Fibroblast of lung (primary cell): ENCODE results near the gene NCKAP5. TPM values are rescaled to one million over a fixed set of nuclear protein-coding genes. Genes with fewer than 3 reads are reported as not detected.

ENCODE experiments used
- DNase-seq, 2 donors: peaks; one replicate each; pipeline versions ENCODE4 v3.0.0 to v3.0.0-alpha.2; 2010; ENCODE audit warnings: low read depth in 2 of 2
- H2AFZ ChIP-seq: 2 replicates; pipeline ENCODE4 v1.5.1; 2012; ENCODE audit warnings: low read length, control low read depth, inconsistent platforms
- H3K27ac ChIP-seq: 2 replicates; pipeline ENCODE4 v1.5.1; 2011; ENCODE audit warnings: low read length, control low read depth; ENCODE audit not compliant: insufficient read depth
- H3K27me3 ChIP-seq: 2 replicates; pipeline ENCODE4 v1.5.1; 2011; ENCODE audit warnings: mild to moderate bottlenecking, low read length; ENCODE audit not compliant: control insufficient read depth, insufficient read depth
- H3K36me3 ChIP-seq: 2 replicates; pipeline ENCODE4 v1.5.1; 2011; ENCODE audit warnings: low read length; ENCODE audit not compliant: control insufficient read depth, insufficient read depth
- H3K4me1 ChIP-seq: 2 replicates; pipeline ENCODE4 v1.5.1; 2011; ENCODE audit warnings: low read length; ENCODE audit not compliant: control insufficient read depth, insufficient read depth; ENCODE audit errors: extremely low read depth
- H3K4me2 ChIP-seq: 2 replicates; pipeline ENCODE4 v1.5.1; 2011; ENCODE audit warnings: low read length, control low read depth; ENCODE audit not compliant: insufficient read depth; ENCODE audit errors: extremely low read depth
- H3K4me3 ChIP-seq, 4 experiments: fragments of 200-600 bp in 1 of 4; sonication (generic) in 1 of 4; replicated peaks in 1 of 4; 2 replicates each; pipeline ENCODE4 v1.5.1; 2011 to 2016; ENCODE audit warnings: low read length in 4 of 4, low read depth in 3 of 4, mild to moderate bottlenecking in 3 of 4, control low read depth in 2 of 4, inconsistent platforms in 1 of 4, mixed read lengths in 1 of 4; ENCODE audit not compliant: insufficient read depth in 1 of 4; ENCODE audit errors: control extremely low read depth in 1 of 4
- H3K79me2 ChIP-seq: 2 replicates; pipeline ENCODE4 v1.5.1; 2012; ENCODE audit warnings: mild to moderate bottlenecking, low read length, inconsistent platforms; ENCODE audit not compliant: control insufficient read depth, insufficient read depth
- H3K9ac ChIP-seq: 2 replicates; pipeline ENCODE4 v1.5.1; 2011; ENCODE audit warnings: mild to moderate bottlenecking, low read length, control low read depth; ENCODE audit not compliant: insufficient read depth
- H3K9me3 ChIP-seq: 2 replicates; pipeline ENCODE4 v1.5.1; 2012; ENCODE audit warnings: low read depth, low read length; ENCODE audit not compliant: control insufficient read depth, insufficient read depth
- H4K20me1 ChIP-seq: 2 replicates; pipeline ENCODE4 v1.5.1; 2011; ENCODE audit warnings: low read length; ENCODE audit not compliant: control insufficient read depth, insufficient read depth; ENCODE audit errors: extremely low read depth
- EZH2 ChIP-seq: IDR thresholded peaks from 2 replicates; pipeline ENCODE4 v1.5.1; 2012; ENCODE audit warnings: low read length, control low read depth, mild to moderate bottlenecking; ENCODE audit errors: missing control alignments
- polyA plus RNA-seq, 2 donors: library from polyadenylated mRNA; depleted of rRNA in 1 of 2; stranded (reverse) in 1 of 2; unstranded in 1 of 2; fragments of >200 nt; gene quantifications; 2 replicates each; pipeline ENCODE4 v1.2.1, GENCODE V29; 2011 to 2012; ENCODE audit warnings: missing spikeins in 1 of 2
- total RNA-seq: library from RNA; depleted of rRNA; stranded (reverse); fragments of >200 nt; gene quantifications from 2 replicates; pipeline ENCODE4 v1.2.1, GENCODE V29; 2014
- TF ChIP-seq, protein P1 (sequence below), 2 donors: IDR thresholded peaks in 1 of 2; conservative IDR thresholded peaks in 1 of 2; 1 replicate in 1 of 2; 2 replicates in 1 of 2; pipeline ENCODE4 v1.5.1; 2011 to 2012; ENCODE audit warnings: low read length in 2 of 2, control low read depth in 1 of 2, inconsistent platforms in 1 of 2, low read depth in 1 of 2, mild to moderate bottlenecking in 1 of 2

Gene NCKAP5
- total and polyA plus RNA-seq, 2 donors (not counting 1 experiment from before 2014, with no cell fraction given): 2.6 to 6.2 TPM

DNA sequence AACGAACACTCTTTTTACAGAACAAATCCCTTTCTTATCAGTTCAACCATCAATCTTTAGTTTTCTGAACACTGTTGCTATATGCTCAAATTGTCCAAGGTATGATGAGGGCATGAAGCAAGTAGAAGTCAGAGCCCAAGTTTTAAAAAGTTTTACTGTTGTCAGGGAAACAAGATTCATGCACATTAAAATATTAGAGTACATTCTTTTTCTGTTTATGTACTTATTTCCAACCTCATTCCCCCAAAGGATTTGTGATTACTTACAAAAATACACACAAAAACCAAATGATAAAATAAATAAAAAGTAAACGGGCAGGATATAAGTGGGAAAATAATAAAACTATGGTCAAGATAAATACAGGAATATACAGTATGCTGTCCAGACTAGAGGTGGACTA, 15.4 kb downstream of the NCKAP5 start:
- H3K27ac ChIP-seq: no peak overlapping the region

DNA sequence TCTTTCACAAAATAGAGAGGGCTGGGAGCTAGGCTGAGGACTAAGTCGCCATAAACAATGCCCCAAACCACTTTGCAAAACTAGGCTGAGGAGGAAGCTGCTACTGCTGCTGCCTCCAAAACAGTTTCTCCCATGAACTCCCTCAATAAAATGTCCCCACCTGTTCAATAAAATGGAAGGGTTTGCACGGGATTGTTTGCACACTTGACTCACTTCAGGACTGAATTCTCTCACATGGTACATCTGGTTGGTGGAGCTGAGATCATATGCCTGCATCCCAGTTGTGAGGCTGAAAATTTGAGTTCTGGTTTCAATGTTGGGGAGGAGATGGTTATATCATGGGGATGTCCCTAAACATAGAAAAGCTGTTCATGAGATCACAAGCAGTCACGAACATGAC, 26.5 kb downstream of the NCKAP5 start:
- TF ChIP-seq, protein P1, sequence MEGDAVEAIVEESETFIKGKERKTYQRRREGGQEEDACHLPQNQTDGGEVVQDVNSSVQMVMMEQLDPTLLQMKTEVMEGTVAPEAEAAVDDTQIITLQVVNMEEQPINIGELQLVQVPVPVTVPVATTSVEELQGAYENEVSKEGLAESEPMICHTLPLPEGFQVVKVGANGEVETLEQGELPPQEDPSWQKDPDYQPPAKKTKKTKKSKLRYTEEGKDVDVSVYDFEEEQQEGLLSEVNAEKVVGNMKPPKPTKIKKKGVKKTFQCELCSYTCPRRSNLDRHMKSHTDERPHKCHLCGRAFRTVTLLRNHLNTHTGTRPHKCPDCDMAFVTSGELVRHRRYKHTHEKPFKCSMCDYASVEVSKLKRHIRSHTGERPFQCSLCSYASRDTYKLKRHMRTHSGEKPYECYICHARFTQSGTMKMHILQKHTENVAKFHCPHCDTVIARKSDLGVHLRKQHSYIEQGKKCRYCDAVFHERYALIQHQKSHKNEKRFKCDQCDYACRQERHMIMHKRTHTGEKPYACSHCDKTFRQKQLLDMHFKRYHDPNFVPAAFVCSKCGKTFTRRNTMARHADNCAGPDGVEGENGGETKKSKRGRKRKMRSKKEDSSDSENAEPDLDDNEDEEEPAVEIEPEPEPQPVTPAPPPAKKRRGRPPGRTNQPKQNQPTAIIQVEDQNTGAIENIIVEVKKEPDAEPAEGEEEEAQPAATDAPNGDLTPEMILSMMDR (conservative IDR thresholded peaks at IDR 0.05 in 1 of 2, IDR thresholded peaks at IDR 0.05 in 1 of 2; ENCODE audit: low read depth in 1 of 2, low read length in 2 of 2): no peak
- no peak for TF ChIP-seq EZH2
- DNase-seq: no peak
- Histone ChIP-seq H3K4me2 (no peak overlapping the region), H3K79me2 (no peaks in the 10 kb centered on the region), H4K20me1 (no peaks in the 10 kb centered on the region), H3K4me1 (no peaks in the 10 kb centered on the region), H3K27ac (no peak overlapping the region), H2AFZ (no peak overlapping the region), H3K36me3 (no peaks in the 10 kb centered on the region), H3K4me3 (no peak overlapping the region), H3K27me3 (no peaks in the 10 kb centered on the region), H3K9ac (no peak overlapping the region), H3K9me3 (no peaks in the 10 kb centered on the region)

More for the DNA sequence above, 15.4 kb downstream of the NCKAP5 start:
- Histone ChIP-seq H3K36me3 (no peaks in the 10 kb centered on the region), H3K27me3 (no peaks in the 10 kb centered on the region), H3K4me2 (no peak overlapping the region), H2AFZ (no peak overlapping the region), H3K9me3 (no peaks in the 10 kb centered on the region), H4K20me1 (no peaks in the 10 kb centered on the region), H3K4me3 (no peak overlapping the region), H3K79me2 (no peaks in the 10 kb centered on the region), H3K4me1 (peaks cover 3% of the 10 kb centered on the region), H3K9ac (no peak overlapping the region)
- TF ChIP-seq EZH2: no peak
- TF ChIP-seq, protein P1 (conservative IDR thresholded peaks at IDR 0.05 in 1 of 2, IDR thresholded peaks at IDR 0.05 in 1 of 2; ENCODE audit: low read depth in 1 of 2, low read length in 2 of 2): no peak
- DNase-seq: peak in 1 of 2 donors; percentile 3

DNA sequence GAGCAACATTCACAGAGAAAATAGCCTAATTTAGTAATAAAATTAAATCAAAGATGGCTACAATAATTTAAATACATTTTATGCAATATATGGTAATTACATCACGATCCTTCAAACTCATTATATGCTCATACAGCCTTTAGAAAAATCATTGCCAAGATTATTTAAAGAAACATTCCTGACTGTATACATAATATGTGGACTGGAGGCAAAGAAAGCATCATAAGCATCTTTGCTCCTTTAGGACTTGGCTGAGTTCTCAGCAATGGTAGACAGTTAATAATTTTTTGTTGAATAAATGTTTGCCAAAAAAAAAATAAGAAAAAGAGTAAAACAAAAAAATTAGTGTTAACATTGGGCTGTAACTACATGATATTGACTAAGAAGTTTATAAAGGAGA, 26.9 kb downstream of the NCKAP5 start:
- peak in 1 of 2 donors; percentile 74 for DNase-seq
- H3K27ac ChIP-seq: no peak overlapping the region
- H3K9ac ChIP-seq: no peak overlapping the region
- no peaks in the 10 kb centered on the region for H3K4me1 ChIP-seq
- TF ChIP-seq, protein P1 (conservative IDR thresholded peaks at IDR 0.05 in 1 of 2, IDR thresholded peaks at IDR 0.05 in 1 of 2; ENCODE audit: low read depth in 1 of 2, low read length in 2 of 2): no peak
- TF ChIP-seq EZH2: no peak
- no peaks in the 10 kb centered on the region for H3K79me2 ChIP-seq
- H4K20me1 ChIP-seq: no peaks in the 10 kb centered on the region
- H3K4me3 ChIP-seq: no peak overlapping the region
- no peaks in the 10 kb centered on the region for H3K36me3 ChIP-seq
- H3K9me3 ChIP-seq: no peaks in the 10 kb centered on the region
- H3K27me3 ChIP-seq: no peaks in the 10 kb centered on the region
- H2AFZ ChIP-seq: no peak overlapping the region
- no peak overlapping the region for H3K4me2 ChIP-seq
